NB4 (cell line): ENCODE measurements around the gene PITX2.

Experiments
- CTCF ChIP-seq: IDR thresholded peaks from one replicate; pipeline ENCODE4 v1.5.1; 2012; ENCODE audit warnings: low read depth, low read length
- MAX ChIP-seq: IDR thresholded peaks from 2 replicates; pipeline ENCODE4 v1.6.1; 2011; ENCODE audit warnings: low read depth, low read length
- MYC ChIP-seq: IDR thresholded peaks from 2 replicates; pipeline ENCODE4 v1.6.1; 2011; ENCODE audit warnings: low read depth, low read length
- POLR2A ChIP-seq: IDR thresholded peaks from 2 replicates; pipeline ENCODE4 v1.6.1; 2011; ENCODE audit warnings: mild to moderate bottlenecking; ENCODE audit not compliant: insufficient read length; ENCODE audit errors: extremely low read depth

GRCh38 chr4:110640576-110640975 lies 17.7 kb upstream of the PITX2 start:
- TF ChIP-seq MYC: no peak
- TF ChIP-seq CTCF: no peak
- TF ChIP-seq MAX: no peak
- TF ChIP-seq POLR2A: no peak
